Measurements from ENCODE around the gene TMIGD2.
A peak's percentile ranks its signal among the peaks of the same experiment; 100 is the strongest.
"Not testable (repeated sequence)": the region's sequence is repeated elsewhere in the genome, so short reads cannot be mapped to it uniquely, and the experiment has no call there.

Gene TMIGD2

DNA sequence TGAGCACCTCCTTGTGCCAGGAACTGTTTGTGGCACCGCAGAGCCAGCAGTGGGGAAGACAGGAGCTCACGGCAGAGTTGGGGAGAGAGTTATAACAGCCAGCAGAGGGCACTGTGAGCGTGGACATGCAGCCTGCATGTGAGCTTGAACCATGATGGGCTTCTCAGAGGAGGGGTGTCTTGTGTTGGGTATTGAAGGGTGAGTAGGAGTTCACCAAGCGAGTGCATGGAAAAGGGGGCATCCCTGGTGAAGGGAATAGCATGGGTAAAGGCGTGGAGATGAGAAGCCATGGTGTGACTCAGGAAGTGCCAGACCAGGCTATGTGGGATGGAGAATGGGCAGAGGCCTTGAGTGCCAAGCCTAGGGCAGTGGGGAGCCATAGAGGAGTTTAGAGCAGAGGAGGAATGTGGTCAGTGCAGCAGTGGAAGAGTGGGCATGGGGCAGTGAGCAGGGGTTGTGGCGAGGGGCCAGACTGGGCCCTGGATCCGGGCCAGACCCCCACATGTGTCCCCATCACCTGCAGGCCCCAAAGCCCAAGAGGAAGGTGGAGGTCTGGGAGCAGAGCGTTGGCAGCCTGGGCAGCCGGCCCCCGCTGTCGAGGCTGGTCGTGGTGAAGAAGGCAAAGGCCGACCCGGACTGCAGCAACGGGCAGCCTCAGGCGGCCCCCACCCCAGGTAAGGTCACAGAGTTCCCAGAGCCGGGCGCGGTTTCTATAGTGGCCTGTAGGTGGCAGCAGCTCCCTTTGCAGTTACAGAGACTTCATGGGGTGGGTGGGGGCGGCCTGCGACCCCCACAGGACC, 34.9 kb downstream of the TMIGD2 start:
- peak; percentile 11 to 53 (median 40) for DNase-seq (ENCODE audit: low read depth in 3 of 3)

DNA sequence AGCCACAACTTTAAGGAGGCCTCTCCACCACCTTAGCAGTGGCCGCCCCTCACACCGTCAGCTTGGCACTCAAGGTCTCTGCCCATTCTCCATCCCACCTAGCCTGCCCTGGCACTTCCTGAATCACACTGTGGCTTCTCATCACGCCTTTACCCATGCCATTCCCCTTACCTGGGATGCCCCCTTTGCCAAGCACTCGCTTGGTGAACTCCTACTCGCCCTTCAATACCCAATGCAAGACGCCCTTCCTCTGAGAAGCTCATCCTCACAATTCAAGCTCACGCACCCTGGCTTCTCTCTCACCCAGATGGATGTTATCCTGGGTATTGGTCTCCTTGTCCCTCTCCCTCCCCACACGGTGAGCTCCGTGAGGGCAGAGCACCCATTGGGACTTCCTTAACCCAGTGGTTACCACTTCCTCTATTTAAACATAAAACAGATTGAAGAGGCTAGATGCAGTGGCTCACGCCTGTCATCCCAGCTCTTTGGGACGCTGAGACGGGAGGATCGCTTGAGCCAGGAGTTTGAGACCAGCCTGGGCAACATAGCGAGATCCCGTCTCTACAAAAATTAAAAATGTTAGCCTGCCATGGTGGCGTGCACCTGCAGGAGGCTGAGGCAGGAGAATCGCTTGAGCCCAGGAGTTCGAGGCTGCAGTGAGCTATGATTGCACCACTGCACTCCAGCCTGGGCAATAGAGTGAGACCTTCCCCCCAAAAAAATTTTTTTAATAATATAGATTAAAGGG, 35.8 kb downstream of the TMIGD2 start:
- DNase-seq (ENCODE audit: low read depth in 3 of 3) = no peak

- DNase-seq (ENCODE audit: low read depth in 3 of 3) = no peak
Observed at GRCh38 chr19:4264812-4265211, 37.4 kb downstream of the TMIGD2 start.

DNA sequence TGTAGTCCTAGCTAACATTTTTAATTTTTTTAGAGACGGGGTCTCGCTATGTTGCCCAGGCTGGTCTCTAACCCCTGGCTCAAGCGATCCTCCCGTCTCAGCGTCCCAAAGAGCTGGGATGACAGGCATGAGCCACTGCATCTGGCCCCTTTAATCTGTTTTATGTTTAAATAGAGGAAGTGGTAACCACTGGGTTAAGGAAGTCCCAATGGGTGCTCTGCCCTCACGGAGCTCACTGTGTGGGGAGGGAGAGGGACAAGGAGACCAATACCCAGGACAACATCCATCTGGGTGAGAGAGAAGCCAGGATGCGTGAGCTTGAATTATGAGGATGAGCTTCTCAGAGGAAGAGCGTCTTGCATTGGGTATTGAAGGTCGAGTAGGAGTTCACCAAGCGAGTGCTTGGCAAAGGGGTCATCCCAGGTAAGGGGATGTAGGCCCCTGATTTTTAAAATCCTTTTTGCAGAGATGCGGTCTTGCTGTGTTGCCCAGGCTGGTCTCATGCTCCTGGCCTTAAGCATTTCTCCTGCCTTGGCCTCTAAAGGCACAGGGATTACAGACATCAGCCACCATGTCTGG, 41.5 kb downstream of the TMIGD2 start:
- no peak for DNase-seq (ENCODE audit: low read depth in 3 of 3)

GRCh38 chr19:4258181-4258580, 44.0 kb downstream of the TMIGD2 start:
- DNase-seq (ENCODE audit: low read depth in 3 of 3) = no peak

DNA sequence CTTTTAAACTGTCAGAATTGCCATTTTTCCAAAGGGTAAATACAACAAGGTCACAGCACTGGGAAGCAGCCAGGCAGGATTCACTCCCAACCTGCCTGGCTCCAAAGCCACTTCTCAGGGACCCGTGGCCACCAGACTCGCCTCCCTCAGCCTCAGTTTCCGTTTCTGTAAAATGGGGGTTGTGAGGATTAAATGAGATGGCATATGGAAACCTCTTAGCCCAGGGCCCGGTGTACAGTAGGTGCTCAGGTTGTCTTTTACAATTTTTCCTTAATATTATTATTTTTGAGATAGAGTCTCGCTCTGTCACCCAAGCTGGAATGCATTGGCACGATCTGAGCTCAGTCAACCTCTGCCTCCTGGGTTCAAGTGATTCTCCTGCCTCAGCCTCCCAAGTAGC, 45.2 kb downstream of the TMIGD2 start:
- DNase-seq (ENCODE audit: low read depth in 3 of 3) = no peak

DNA sequence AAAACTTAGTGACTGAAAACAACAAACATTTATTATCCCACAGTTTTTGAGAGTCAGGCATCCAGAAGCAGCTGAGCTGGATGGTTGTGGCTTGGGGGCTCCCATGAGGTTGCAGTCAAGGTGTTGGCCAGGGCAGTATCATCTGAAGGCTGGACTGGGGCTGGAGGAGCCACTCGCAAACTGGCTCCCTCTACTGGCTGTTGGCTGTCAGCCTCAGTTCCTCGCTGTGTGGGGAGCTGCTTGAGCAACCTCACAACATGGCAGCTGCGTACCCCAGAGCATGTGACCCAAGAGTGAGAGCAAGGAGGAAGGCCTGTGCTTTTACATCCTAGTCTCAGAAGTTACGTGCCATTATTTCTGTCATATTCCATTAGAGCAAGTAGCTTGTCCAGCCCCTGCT, 45.6 kb downstream of the TMIGD2 start:
- no peak for DNase-seq (ENCODE audit: low read depth in 3 of 3)

DNA sequence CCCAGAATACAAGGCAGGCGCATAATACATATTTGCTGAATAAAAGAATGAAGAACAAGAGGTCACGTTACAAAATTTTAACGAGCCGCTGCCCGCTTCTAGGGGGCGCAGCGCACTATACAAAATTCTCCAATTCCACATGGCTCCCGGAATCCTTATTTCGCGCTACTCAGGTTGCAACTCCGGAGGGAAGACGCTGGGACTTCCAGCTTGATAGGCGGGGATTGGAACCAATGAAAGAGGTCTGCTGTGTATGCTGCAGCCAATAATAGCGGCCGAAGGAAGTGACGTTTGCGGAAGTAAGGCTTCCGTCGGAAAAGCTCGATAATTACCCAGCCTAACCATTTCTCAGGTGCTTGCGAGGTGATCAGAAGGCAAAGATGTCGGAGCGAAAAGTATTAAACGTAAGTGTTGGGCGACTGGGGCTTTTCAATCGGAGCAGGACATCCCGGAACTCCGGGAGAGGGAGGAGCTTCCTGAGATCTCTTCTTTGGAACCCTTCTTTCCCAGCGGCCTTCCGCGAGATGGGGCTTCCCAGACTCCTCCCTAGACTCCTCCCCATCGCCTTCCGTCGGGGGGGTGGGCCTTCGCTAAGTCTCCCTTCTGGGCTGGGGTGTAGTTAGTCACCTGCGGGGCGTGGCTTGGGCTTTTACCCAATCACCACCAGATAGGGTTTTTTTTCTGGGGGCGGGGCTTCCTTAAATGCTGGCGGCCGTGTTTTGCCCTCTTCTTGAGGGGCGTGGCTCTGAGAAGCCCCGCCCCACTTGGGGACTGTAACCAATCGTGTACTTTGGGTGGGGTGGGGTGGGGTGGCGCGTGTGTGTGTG, 55.2 kb downstream of the TMIGD2 start, which contains the start of gene YJU2:
Gene YJU2 (plus strand): TSS at position 314 of the 827 bp plus-strand sequence. CDS start 67 bp downstream, at position 381.
- DNase-seq (ENCODE audit: low read depth in 3 of 3) = peak; percentile 98 to 99 (median 98)

DNA sequence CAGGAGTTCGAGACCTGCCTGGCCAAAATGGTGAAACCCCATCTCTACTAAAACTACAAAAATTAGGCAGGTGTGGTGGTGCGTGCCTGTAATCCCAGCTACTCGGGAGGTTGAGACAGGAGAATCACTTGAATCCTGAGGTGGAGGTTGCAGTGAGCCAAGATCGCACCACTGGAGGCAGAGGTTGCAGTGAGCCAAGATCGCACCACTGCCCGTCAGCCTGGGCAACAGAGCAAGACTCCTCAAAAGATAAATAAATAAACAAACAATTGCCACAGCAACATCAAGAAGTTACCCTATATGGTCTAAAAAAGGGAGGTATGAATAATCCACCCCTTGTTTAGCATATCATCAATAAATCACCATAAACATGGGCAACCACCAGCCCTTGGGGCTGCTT, 56.3 kb downstream of the TMIGD2 start:
- not testable (repeated sequence) for DNase-seq (ENCODE audit: low read depth in 3 of 3)
